Stomach (tissue), 4 donors: ENCODE results near the gene OCLN.

Source experiments
- CTCF ChIP-seq, 7 experiments: fragments of 450-650 bp in 4 of 7; fragments of 200-600 bp in 3 of 7; sonication (generic) in 3 of 7; IDR thresholded peaks; one replicate each; pipeline ENCODE4 v1.5.1; 2016 to 2019; ENCODE audit warnings: antibody characterized with exemption in 7 of 7, control low read depth in 2 of 7, mild to moderate bottlenecking in 1 of 7
- POLR2A ChIP-seq, 4 donors: fragments of 450-650 bp; IDR thresholded peaks; one replicate each; pipeline ENCODE4 v1.6.1; 2016; ENCODE audit warnings: antibody characterized with exemption in 4 of 4, control low read depth in 2 of 4, mild to moderate bottlenecking in 1 of 4, moderate library complexity in 1 of 4

GRCh38 chr5:69510694-69511093 lies 18.1 kb downstream of the OCLN start:
- no peak for TF ChIP-seq CTCF (IDR thresholded peaks at IDR 0.05)
- no peak for TF ChIP-seq POLR2A (IDR thresholded peaks at IDR 0.05)
